Jurkat, Clone E6-1 (cell line): Measurements from ENCODE around the gene ANO2.

Experiments
- DNase-seq: peaks from one replicate; pipeline ENCODE4 v3.0.0-alpha.2; 2011; ENCODE audit warnings: low read depth, low spot score
- H3K4me3 ChIP-seq: 2 replicates; pipeline ENCODE4 v1.5.1; 2011; ENCODE audit warnings: mild to moderate bottlenecking, low read length, control low read depth, moderate library complexity

ANO2 gene

DNA sequence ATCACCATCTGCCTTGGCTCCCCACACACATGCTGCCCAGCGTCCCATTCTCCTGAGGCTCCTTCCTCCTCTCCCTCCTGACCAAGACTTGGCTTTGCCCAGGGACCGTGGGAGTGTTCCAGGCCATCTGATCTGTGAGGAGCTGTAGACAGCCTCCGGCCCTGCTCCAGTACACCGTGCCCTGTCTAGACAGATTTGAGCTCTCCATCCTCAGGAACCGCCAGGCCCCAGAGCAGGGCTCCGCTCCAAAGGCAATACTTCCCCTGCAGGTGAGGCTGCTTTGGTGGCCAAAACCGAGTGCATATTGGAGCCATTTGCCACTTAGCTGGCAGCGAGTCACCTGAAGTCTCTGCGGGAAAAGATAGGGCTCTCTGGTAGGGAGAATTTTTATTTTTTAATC lies 147.4 kb downstream of the ANO2 start:
- DNase-seq = no peak
- H3K4me3 ChIP-seq = no peak overlapping the region

GRCh38 chr12:5796959-5797225 lies 148.2 kb downstream of the ANO2 start:
- H3K4me3 ChIP-seq = no peak overlapping the region
- DNase-seq = no peak

DNA sequence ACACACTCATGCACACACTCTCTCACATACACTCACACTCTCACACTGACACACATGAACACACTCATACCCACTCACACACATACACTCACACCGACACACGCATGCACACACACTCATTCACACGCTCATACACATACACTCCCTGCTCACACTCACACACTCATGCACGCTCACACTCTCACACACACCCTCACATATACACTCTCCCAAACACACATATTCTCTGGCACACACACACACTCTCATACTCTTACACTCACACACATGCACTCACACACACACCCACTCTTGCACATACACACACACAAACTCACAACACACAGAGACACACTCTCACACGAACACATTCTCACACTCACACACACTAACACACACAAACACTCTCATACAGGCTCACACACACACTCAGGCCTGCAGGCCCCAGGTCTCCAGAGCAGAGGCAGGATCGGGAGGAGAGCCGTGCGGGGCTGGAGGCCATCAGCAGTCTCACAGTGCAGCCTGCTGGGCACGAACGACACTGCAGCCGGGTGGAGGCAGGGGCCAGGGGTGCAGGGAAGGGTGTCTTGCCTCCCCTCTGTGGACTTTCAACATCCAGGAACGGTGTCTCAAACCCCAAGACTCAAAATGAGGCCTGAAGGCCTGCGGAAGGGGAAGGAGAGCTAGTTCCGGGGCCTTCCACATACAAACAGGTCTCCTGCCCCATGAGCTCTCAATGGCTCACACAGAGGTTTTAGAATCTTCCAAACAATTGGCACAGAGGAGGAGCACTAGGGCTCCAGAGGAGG lies 148.7 kb downstream of the ANO2 start:
- peak; percentile 28 for DNase-seq
- no peak overlapping the region for H3K4me3 ChIP-seq

GRCh38 chr12:5794156-5794555 lies 150.9 kb downstream of the ANO2 start:
- DNase-seq = no peak
- no peak overlapping the region for H3K4me3 ChIP-seq

GRCh38 chr12:5792343-5792742 lies 152.7 kb downstream of the ANO2 start:
- H3K4me3 ChIP-seq = no peak overlapping the region
- no peak for DNase-seq

DNA sequence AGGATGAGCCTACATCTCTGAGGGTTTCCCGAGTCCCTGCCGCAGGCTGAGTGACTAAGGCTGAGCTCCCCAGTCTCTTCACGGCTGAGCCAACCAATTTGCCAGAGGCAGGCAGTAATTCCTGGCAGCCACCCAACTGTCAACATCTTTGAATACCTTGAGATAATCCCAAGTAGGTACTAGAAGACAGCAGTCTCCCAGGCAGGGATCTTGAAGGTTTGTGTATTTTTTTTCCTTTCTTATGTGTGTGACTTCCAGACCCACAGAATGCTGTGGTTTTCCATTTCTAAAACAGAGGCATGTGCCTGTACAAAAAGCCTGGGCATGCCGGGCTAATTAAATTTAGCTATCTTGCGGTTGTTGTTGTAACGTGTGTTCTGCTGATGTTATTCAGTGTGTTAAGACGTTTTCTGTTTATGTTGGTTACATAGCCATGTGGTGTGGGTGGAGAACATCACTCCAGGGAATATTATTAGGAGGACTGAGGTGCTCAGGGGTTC lies 155.5 kb downstream of the ANO2 start:
- DNase-seq = no peak

GRCh38 chr12:5787828-5788227 lies 157.2 kb downstream of the ANO2 start:
- no peak overlapping the region for H3K4me3 ChIP-seq
- DNase-seq = no peak

More for the DNA sequence above, 155.5 kb downstream of the ANO2 start:
- no peak overlapping the region for H3K4me3 ChIP-seq

DNA sequence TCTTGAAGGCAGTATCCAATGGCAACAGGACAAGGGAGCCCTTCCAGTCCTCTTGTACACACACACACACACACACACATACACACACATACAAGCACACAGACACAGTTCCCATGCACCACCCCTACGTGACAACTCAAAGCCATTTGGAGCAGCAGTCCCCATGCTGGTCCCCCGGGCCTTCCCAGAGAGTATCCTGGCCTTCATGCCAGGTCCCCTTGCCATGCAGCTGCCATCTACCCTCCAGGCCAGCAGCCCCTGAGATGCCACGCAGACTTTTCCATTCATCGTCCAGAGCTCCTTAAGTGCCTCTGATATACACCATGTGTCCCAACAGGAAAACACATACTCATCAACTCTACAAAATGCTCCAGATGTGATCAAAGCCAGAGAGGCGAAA lies 159.5 kb downstream of the ANO2 start:
- no peak for DNase-seq
- H3K4me3 ChIP-seq = no peak overlapping the region

DNA sequence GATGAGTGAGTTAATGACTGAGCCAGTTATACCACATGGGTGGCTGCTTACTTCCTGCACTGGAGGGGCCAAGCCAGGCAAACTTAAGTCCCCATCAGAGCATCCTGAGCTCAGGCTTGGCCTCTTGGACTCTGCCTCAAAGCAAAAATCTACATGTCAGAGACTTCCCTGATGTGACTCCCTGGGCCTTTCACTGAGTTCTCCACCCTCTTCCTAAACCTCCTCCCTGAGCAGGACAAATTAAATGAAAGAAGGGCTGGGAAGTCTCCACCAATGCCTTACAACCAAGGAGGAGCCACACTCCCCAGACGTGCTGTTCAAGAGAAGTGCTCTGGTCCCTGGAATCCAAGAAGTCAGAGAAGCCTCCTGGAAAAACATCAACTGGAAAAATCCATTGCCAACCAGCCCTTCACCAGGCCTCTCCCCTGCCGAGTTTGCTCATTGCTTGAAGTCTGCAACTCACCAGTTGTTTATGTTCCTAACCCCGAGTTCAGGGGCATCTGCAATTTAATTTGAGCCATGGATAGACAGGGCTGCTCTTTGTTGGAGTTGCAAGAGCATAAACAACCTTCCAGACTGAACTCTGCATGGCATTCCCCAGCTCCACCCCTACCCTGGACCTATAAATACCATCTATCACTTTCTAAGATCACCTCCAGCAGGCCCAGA lies 160.5 kb downstream of the ANO2 start:
- no peak overlapping the region for H3K4me3 ChIP-seq

DNA sequence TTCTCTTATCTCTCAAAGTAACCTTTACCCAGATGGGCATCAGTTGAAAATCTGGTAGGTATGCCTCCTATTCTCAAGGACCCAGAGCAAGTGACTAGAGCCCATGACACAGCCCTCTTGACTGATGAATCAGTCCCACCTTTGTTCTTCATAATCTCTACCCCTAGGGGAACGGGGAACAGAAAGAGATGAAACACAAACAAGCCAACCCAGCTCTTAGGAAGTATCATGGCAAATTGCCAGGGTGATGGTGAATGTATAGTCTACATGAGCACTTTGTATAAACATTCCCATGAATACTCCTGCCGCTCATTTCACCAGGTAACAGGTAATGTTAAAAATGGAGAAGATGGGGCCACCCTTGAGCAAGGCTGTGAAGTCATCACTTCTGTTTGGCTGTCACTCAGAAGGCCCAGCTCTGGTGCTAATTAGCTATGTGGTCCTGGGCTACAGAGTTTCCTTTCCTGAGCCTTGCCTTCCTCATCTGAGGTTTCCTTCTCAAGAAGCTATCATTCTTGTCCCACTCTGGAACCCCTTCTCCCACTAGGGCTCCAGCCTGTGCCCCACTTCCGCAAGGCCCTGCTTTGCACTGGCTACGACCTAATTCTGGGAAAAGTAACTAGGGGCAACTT lies 161.7 kb downstream of the ANO2 start:
- no peak for DNase-seq
- no peak overlapping the region for H3K4me3 ChIP-seq

More for the DNA sequence above, 160.5 kb downstream of the ANO2 start:
- DNase-seq = no peak

DNA sequence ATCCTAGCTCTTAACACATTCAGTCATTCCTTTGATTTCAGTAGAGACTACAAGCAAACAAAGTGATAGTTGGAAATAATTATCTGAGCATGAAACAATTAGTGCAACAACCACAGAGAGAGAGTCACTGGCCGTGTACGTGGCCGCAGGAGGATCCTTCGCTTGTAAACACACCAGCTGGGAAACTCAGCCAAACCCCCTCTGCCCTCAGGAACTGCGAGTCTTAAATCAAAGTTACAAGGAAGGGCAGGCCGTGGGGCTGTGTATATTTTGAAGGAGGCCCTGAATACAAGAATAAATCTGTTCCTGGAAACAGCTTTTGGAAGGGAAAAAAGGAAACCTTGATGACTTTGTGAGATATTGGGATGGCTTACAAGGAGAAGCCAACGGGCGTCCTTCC lies 164.5 kb downstream of the ANO2 start:
- no peak for DNase-seq
- H3K4me3 ChIP-seq = no peak overlapping the region

- DNase-seq = no peak
- H3K4me3 ChIP-seq = no peak overlapping the region
Observed at GRCh38 chr12:5779401-5779800, 165.7 kb downstream of the ANO2 start.

GRCh38 chr12:5778821-5779220 lies 166.2 kb downstream of the ANO2 start:
- H3K4me3 ChIP-seq = no peak overlapping the region
- no peak for DNase-seq

DNA sequence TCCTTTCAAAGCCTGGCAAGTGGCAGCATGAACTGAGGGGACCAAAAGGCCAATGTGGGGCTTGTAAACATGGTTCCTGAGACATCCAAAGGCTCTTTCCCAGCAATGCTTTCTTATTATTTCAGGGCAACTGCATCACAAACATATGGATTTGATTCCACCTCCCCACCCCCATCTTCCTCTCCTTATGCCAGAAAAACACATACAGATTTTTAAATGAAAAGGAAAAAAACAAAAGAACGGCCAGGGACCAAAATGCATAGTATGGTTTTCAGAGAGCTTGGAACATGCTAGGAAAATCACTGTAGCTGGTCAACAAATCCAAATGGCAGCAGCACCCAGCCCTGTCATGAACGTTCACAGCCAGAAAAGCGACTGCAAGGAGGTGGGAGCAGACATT lies 167.6 kb downstream of the ANO2 start:
- H3K4me3 ChIP-seq = no peak overlapping the region
- no peak for DNase-seq

- H3K4me3 ChIP-seq = no peak overlapping the region
- no peak for DNase-seq
Observed at GRCh38 chr12:5776091-5776490, 169.0 kb downstream of the ANO2 start.

DNA sequence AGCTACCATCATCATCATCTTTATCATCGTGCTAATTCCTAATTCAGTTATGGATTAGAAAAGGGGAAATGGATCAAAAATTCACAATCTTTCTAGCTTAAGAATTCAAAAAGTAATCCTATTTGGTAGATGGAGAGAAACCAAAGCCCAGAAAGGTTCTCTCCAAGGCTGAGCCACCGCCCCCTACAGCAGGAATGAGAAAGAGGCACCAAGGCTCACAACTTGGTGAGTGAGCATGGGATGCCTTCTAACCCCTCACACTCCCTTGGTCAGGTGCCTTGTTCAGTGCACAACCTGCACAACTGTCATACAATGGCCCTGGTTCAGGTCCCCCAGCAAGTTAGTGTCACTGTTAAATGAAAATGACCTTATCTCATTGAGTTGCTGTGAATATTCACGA lies 171.5 kb downstream of the ANO2 start:
- DNase-seq = no peak
- H3K4me3 ChIP-seq = no peak overlapping the region

DNA sequence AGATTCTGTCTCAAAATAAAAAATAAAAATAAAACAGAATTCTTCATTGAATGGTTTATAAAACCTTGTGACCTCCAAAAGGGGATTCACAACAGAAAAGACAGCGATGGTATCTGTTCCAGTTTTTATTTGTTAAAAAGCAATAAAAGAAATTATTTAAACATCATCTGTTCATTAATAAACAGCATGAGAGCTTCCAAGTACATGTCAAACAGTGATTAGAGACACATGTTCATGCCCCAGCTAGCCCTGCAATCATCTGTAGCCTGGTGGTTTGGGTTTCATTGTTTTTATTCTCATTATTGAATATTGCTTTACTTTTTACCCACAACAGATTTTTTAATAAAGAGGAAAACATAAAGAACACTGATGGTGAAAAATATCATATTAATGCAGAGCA lies 173.3 kb downstream of the ANO2 start:
- H3K4me3 ChIP-seq = no peak overlapping the region
- no peak for DNase-seq

GRCh38 chr12:5770727-5771126 lies 174.3 kb downstream of the ANO2 start:
- no peak for DNase-seq
- no peak overlapping the region for H3K4me3 ChIP-seq

- no peak overlapping the region for H3K4me3 ChIP-seq
- DNase-seq = no peak
Observed at GRCh38 chr12:5768581-5769196, 176.4 kb downstream of the ANO2 start.

- no peak overlapping the region for H3K4me3 ChIP-seq
- no peak for DNase-seq
Observed at GRCh38 chr12:5768171-5768570, 176.9 kb downstream of the ANO2 start.
